Endothelial cell (in vitro differentiated cells): Measurements from ENCODE around the gene INO80E. TPM values are rescaled to one million over a fixed set of nuclear protein-coding genes. Genes with fewer than 3 reads are reported as not detected.

Experiments used
- DNase-seq: peaks from one replicate; pipeline ENCODE4 v3.0.0; 2021; ENCODE audit warnings: low spot score
- H3K27ac Mint-ChIP-seq: one replicate; pipeline ENCODE4 v1.8.0; 2021; ENCODE audit warnings: mixed read lengths, inconsistent platforms; ENCODE audit not compliant: unreplicated experiment
- H3K27me3 Mint-ChIP-seq: one replicate; pipeline ENCODE4 v1.8.0; 2021; ENCODE audit warnings: mild to moderate bottlenecking, moderate library complexity, mixed read lengths, inconsistent platforms; ENCODE audit not compliant: unreplicated experiment
- H3K36me3 Mint-ChIP-seq: one replicate; pipeline ENCODE4 v1.8.0; 2021; ENCODE audit warnings: mild to moderate bottlenecking, low read depth, mixed read lengths, inconsistent platforms; ENCODE audit not compliant: unreplicated experiment
- H3K4me1 Mint-ChIP-seq: one replicate; pipeline ENCODE4 v1.8.0; 2021; ENCODE audit warnings: mild to moderate bottlenecking, mixed read lengths, inconsistent platforms; ENCODE audit not compliant: unreplicated experiment
- H3K4me3 Mint-ChIP-seq: one replicate; pipeline ENCODE4 v1.8.0; 2021; ENCODE audit warnings: mild to moderate bottlenecking, mixed read lengths, inconsistent platforms; ENCODE audit not compliant: unreplicated experiment
- H3K9me3 Mint-ChIP-seq: one replicate; pipeline ENCODE4 v1.8.0; 2021; ENCODE audit warnings: mixed read lengths, inconsistent platforms; ENCODE audit not compliant: unreplicated experiment
- total RNA-seq: library from RNA; stranded (reverse); fragmentation: NEBNext Ultra II Directional; extraction: Animal tissue kit (Norgen Biotek cat#: 25700); gene quantifications from one replicate; pipeline ENCODE4 v1.2.1, GENCODE V29; 2021; ENCODE audit not compliant: unreplicated experiment
- TF ChIP-seq, protein P1 (sequence below): fragments of 200-600 bp; sonication (generic); IDR thresholded peaks from one replicate; pipeline ENCODE4 v1.5.0; 2021; ENCODE audit warnings: antibody characterized with exemption; ENCODE audit not compliant: unreplicated experiment

Gene INO80E
- total RNA-seq, 1 donor from 2014 or later = 94.4 TPM

GRCh38 chr16:29988346-29989075, 7.5 kb upstream of the INO80E start:
- H3K4me1 Mint-ChIP-seq = peaks cover 47% of the 10 kb centered on the region
- no peaks in the 10 kb centered on the region for H3K9me3 Mint-ChIP-seq
- H3K27ac Mint-ChIP-seq = peak overlapping the region; percentile 84
- peaks cover 66% of the 10 kb centered on the region for H3K36me3 Mint-ChIP-seq
- TF ChIP-seq, protein P1, sequence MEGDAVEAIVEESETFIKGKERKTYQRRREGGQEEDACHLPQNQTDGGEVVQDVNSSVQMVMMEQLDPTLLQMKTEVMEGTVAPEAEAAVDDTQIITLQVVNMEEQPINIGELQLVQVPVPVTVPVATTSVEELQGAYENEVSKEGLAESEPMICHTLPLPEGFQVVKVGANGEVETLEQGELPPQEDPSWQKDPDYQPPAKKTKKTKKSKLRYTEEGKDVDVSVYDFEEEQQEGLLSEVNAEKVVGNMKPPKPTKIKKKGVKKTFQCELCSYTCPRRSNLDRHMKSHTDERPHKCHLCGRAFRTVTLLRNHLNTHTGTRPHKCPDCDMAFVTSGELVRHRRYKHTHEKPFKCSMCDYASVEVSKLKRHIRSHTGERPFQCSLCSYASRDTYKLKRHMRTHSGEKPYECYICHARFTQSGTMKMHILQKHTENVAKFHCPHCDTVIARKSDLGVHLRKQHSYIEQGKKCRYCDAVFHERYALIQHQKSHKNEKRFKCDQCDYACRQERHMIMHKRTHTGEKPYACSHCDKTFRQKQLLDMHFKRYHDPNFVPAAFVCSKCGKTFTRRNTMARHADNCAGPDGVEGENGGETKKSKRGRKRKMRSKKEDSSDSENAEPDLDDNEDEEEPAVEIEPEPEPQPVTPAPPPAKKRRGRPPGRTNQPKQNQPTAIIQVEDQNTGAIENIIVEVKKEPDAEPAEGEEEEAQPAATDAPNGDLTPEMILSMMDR = no peak
- H3K27me3 Mint-ChIP-seq = peaks cover 29% of the 10 kb centered on the region
- H3K4me3 Mint-ChIP-seq = peak overlapping the region; percentile 57
- no peak for DNase-seq

GRCh38 chr16:29989111-29989858, 6.8 kb upstream of the INO80E start:
- Mint-ChIP-seq H3K4me3 (peak overlapping the region; percentile 59), H3K27ac (peak overlapping the region; percentile 84), H3K9me3 (no peaks in the 10 kb centered on the region), H3K36me3 (peaks cover 66% of the 10 kb centered on the region), H3K27me3 (peaks cover 30% of the 10 kb centered on the region), H3K4me1 (peaks cover 51% of the 10 kb centered on the region)
- DNase-seq = no peak
- TF ChIP-seq, protein P1 = no peak

- Mint-ChIP-seq H3K27me3 (peaks cover 32% of the 10 kb centered on the region), H3K36me3 (peaks cover 63% of the 10 kb centered on the region), H3K27ac (peak overlapping the region; percentile 14), H3K4me1 (peaks cover 55% of the 10 kb centered on the region), H3K4me3 (peak overlapping the region; percentile 59), H3K9me3 (no peaks in the 10 kb centered on the region)
- TF ChIP-seq, protein P1 = no peak
- no peak for DNase-seq
Measured at GRCh38 chr16:29990034-29990433, 6.0 kb upstream of the INO80E start.

DNA sequence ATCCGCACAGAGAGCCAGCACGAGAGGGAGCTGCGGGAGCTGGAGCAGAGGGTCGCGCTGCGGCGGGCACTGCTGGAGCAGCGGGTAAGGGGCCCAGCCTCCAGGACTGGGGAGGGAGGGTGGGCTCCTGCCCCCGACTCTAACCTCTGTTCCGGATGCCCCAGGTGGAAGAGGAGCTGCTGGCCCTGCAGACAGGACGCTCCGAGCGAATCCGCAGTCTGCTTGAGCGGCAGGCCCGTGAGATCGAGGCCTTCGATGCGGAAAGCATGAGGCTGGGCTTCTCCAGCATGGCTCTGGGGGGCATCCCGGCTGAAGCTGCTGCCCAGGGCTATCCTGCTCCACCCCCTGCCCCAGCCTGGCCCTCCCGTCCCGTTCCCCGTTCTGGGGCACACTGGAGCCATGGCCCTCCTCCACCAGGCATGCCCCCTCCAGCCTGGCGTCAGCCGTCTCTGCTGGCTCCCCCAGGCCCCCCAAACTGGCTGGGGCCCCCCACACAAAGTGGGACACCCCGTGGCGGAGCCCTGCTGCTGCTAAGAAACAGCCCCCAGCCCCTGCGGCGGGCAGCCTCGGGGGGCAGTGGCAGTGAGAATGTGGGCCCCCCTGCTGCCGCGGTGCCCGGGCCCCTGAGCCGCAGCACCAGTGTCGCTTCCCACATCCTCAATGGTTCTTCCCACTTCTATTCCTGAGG, 5.0 kb upstream of the INO80E start:
- peaks cover 57% of the 10 kb centered on the region for H3K36me3 Mint-ChIP-seq
- peaks cover 51% of the 10 kb centered on the region for H3K4me1 Mint-ChIP-seq
- TF ChIP-seq, protein P1 = no peak
- peak overlapping the region; percentile 14 for H3K27ac Mint-ChIP-seq
- no peak for DNase-seq
- peak overlapping the region; percentile 22 for H3K4me3 Mint-ChIP-seq
- peaks cover 27% of the 10 kb centered on the region for H3K27me3 Mint-ChIP-seq
- H3K9me3 Mint-ChIP-seq = no peaks in the 10 kb centered on the region
